GM18861 (cell line): ENCODE measurements around the gene HYDIN.

ENCODE experiments used
- ATAC-seq: cut with Tn5 transposase; IDR thresholded peaks from one replicate; pipeline ENCODE4 v1.9.1; 2021; ENCODE audit not compliant: unreplicated experiment

HYDIN gene

GRCh38 chr16:71230122-71230845, at the start of gene HYDIN:
Gene HYDIN, minus strand, starts transcription at chr16:71230722. Its CDS starts 43,827 bp downstream, at chr16:71186895.
- ATAC-seq: no peak

- ATAC-seq: no peak
These were observed 46.2 kb upstream of the HYDIN start for GRCh38 chr16:71276589-71277334.

- no peak for ATAC-seq
These were observed 42.9 kb upstream of the HYDIN start for GRCh38 chr16:71273384-71273783.

- ATAC-seq: no peak
These were observed 33.8 kb upstream of the HYDIN start for GRCh38 chr16:71264299-71264698.

- ATAC-seq: no peak
These were observed 33.1 kb upstream of the HYDIN start for GRCh38 chr16:71263582-71263981.

- ATAC-seq: no peak
These were observed 31.9 kb upstream of the HYDIN start for GRCh38 chr16:71262391-71262790.

- no peak for ATAC-seq
These were observed 30.5 kb upstream of the HYDIN start for GRCh38 chr16:71260995-71261394.

- ATAC-seq: no peak
These were observed 28.6 kb upstream of the HYDIN start for GRCh38 chr16:71259086-71259485.

- ATAC-seq: no peak
These were observed 27.9 kb upstream of the HYDIN start for GRCh38 chr16:71258372-71258771.

- ATAC-seq: no peak
These were observed 27.2 kb upstream of the HYDIN start for GRCh38 chr16:71257768-71258167.

GRCh38 chr16:71255721-71256120, 25.2 kb upstream of the HYDIN start:
- ATAC-seq: no peak

- no peak for ATAC-seq
These were observed 24.5 kb upstream of the HYDIN start for GRCh38 chr16:71254832-71255525.

- no peak for ATAC-seq
These were observed 20.1 kb upstream of the HYDIN start for GRCh38 chr16:71250461-71251235.

- ATAC-seq: no peak
These were observed 18.9 kb upstream of the HYDIN start for GRCh38 chr16:71249399-71249798.

- ATAC-seq: no peak
These were observed 17.0 kb upstream of the HYDIN start for GRCh38 chr16:71247478-71247877.

- ATAC-seq: no peak
These were observed 15.8 kb upstream of the HYDIN start for GRCh38 chr16:71246309-71246708.

- no peak for ATAC-seq
These were observed 14.0 kb upstream of the HYDIN start for GRCh38 chr16:71244521-71244920.

- no peak for ATAC-seq
These were observed 12.1 kb upstream of the HYDIN start for GRCh38 chr16:71242601-71243000.

GRCh38 chr16:71242036-71242435, 11.5 kb upstream of the HYDIN start:
- ATAC-seq: no peak

GRCh38 chr16:71229344-71229743, 1.2 kb downstream of the HYDIN start:
- no peak for ATAC-seq
